ENCODE data around the gene EEF2KMT. TPM values are rescaled to one million over a fixed set of nuclear protein-coding genes. Genes with fewer than 3 reads are reported as not detected.

Gene EEF2KMT
- total and polyA plus RNA-seq, 2 of the 4 experiments (the other 2 are of a cell fraction): 14.1 to 19.0 TPM

GRCh38 chr16:5045499-5046115, 52.0 kb downstream of the EEF2KMT start:
- Histone ChIP-seq H2BK5ac (ENCODE audit: low read depth, low read length, poor library complexity, severe bottlenecking) (no peak overlapping the region), H3K23ac (ENCODE audit: low read depth, low read length) (no peak overlapping the region), H2BK20ac (ENCODE audit: low read depth, low read length) (no peak overlapping the region), H2BK120ac (ENCODE audit: low read depth, low read length) (no peak overlapping the region), H3K9ac (ENCODE audit: low read depth, low read length) (no peak overlapping the region), H3K14ac (replicated peaks; ENCODE audit: low read depth, low read length) (no peak overlapping the region), H2AK5ac (ENCODE audit: low read depth, low read length) (no peak overlapping the region), H4K20me1 (ENCODE audit: insufficient read depth, low read length) (no peaks in the 10 kb centered on the region; the same call in 1 of the 2 replicates), H3K36me3 (ENCODE audit: control insufficient read depth, insufficient read depth, low read length) (no peaks in the 10 kb centered on the region), H2BK15ac (ENCODE audit: low read depth, low read length) (no peak overlapping the region), H4K8ac (ENCODE audit: low read depth in 2 of 2, low read length in 2 of 2) (no peak overlapping the region), H3K9me3 (ENCODE audit: control insufficient read depth, insufficient read depth, low read length) (no peaks in the 10 kb centered on the region), H3K27ac (ENCODE audit: insufficient read depth, low read length) (no peak overlapping the region), H3K79me1 (ENCODE audit: low read depth in 1 of 2, low read length in 2 of 2) (no peaks in the 10 kb centered on the region), H3K4me2 (ENCODE audit: low read depth, low read length) (no peak overlapping the region), H3K56ac (ENCODE audit: extremely low read depth, insufficient read depth, low read length) (no peak overlapping the region), H3K27me3 (ENCODE audit: control insufficient read depth, insufficient read depth, low read length) (peaks cover 7% of the 10 kb centered on the region; the same call in 1 of the 2 replicates), H4K5ac (ENCODE audit: low read depth, low read length) (no peak overlapping the region), H2AFZ (replicated peaks; ENCODE audit: low read length, poor library complexity) (no peak overlapping the region), H3K9me1 (ENCODE audit: insufficient read depth, low read length) (peaks cover 5% of the 10 kb centered on the region; the same call in 1 of the 2 replicates), H3K4ac (ENCODE audit: low read depth, low read length) (no peak overlapping the region), H2AK9ac (replicated peaks; ENCODE audit: low read depth, low read length, poor library complexity) (no peak overlapping the region), H4K91ac (ENCODE audit: insufficient read depth, low read depth, low read length) (no peak overlapping the region), H3K4me1 (ENCODE audit: control insufficient read depth, insufficient read depth, low read length) (no peaks in the 10 kb centered on the region; the same call in 1 of the 2 replicates), H3K4me3 (ENCODE audit: insufficient read depth, low read depth, low read length) (no peak overlapping the region), H3K18ac (ENCODE audit: low read depth, low read length) (no peak overlapping the region)
- intact Hi-C loops (cut with micrococcal nuclease): no loop called here
- TF ChIP-seq BHLHE40 (IDR thresholded peaks at IDR 0.05; ENCODE audit: low read depth, low read length): no peak
- no peak for TF ChIP-seq ELK1 (IDR thresholded peaks at IDR 0.05; ENCODE audit: borderline replicate concordance, low read depth, low read length)
- TF ChIP-seq CEBPB (IDR thresholded peaks at IDR 0.05; ENCODE audit: low read depth, low read length): no peak
- TF ChIP-seq MXI1 (IDR thresholded peaks at IDR 0.05; ENCODE audit: borderline replicate concordance, low read depth, low read length): no peak
- no peak for TF ChIP-seq CTCF (conservative IDR thresholded peaks at IDR 0.05; ENCODE audit: low read depth, low read length)
- no peak for TF ChIP-seq POLR2A (IDR thresholded peaks at IDR 0.05; ENCODE audit: low read depth, low read length)
- TF ChIP-seq RAD21 (IDR thresholded peaks at IDR 0.05; ENCODE audit: low read length): no peak
- no peak for TF ChIP-seq USF2 (IDR thresholded peaks at IDR 0.05; ENCODE audit: low read depth, low read length)
- TF ChIP-seq MAFK (IDR thresholded peaks at IDR 0.05; ENCODE audit: low read depth, low read length): no peak
- TF ChIP-seq RFX5 (IDR thresholded peaks at IDR 0.05; ENCODE audit: low read depth, low read length): no peak
- TF ChIP-seq MAZ (IDR thresholded peaks at IDR 0.05; ENCODE audit: borderline replicate concordance, low read depth, low read length): no peak
- no peak for TF ChIP-seq SMC3 (IDR thresholded peaks at IDR 0.05; ENCODE audit: low read depth, low read length)
- no peak for TF ChIP-seq NFE2L2 (IDR thresholded peaks at IDR 0.05; ENCODE audit: low read depth, low read length)
- ChIA-PET CTCF (no interaction called here), POLR2A (ENCODE audit: unreplicated experiment) (no interaction called here)
- DNase-seq (no peak), ATAC-seq (ENCODE audit: low read depth) (no peak)
- 58% methylated on average over 3 of the region's 10 CpGs; no CpG with 5 or more reads in 1 of the 2 experiments for WGBS, 2 experiments (ENCODE audit: extremely low coverage in 2 of 2, insufficient read length in 1 of 2)
- dilution Hi-C loops (cut with HindIII; ENCODE audit: low sequenced_read_pairs, unreplicated experiment): no loop called here
- BruUV-seq (replicated peaks): no TSS peak
- in situ Hi-C loops (cut with MboI; ENCODE audit: low sequenced_read_pairs): no loop called here
